Activated gamma-delta T cell treated with anti-CD3 and anti-CD28 coated beads, Interleukin-2, amount 50 U/mL, for 16 hours (primary cell): ENCODE data around the gene PSD2.

Experiments
- DNase-seq: peaks from one replicate; pipeline ENCODE4 v3.0.0-alpha.2; 2020; ENCODE audit warnings: low read depth

The PSD2 gene

DNA sequence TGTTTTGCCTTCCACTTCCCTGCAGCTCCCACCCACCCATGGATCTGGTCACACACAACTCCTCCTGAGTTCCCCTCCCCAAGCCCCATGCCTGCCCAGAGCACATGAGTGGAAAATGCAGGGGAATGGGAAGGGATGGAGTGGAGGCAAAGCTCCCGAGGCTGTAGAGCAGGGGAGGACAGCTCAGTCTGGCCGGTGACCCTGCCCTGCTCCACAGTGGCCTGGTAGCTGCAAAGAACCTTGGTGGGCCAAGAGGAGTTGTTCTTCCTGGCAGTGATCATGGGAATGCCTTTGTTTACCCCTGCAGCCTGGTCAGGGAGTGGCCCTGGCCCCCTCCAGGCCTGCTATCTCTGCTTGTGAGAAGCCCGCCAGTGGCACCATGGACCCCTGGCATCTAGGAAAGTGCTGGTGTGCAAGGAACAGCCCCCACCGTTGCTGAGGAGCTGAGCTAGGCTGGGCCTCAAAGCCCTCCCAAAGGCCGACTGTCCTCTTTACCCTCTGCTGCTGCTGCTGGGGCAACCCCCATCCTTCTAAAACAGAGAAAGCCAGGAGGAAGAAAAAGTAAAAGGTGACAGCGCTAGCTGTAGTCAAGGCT is 60.4 kb downstream of the PSD2 start:
- DNase-seq, result no peak

DNA sequence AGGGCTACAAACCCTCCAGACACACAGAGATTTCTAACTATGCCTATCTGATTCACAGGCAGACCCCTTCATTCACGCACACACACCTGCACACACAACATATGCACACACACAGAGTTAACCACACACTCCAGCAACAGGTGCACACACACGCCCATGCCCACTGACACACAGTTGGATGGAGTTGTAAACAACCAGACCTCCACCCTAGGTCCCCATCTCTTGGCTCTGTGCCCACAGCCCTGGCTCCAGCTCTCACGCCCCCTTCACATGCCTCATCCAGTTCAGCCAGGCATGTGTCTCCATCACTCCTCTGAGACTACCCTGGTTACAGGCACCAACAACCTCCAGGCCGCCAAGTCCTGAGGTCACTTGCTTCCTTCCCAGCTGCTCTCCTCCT is 61.1 kb downstream of the PSD2 start:
- no peak for DNase-seq

DNA sequence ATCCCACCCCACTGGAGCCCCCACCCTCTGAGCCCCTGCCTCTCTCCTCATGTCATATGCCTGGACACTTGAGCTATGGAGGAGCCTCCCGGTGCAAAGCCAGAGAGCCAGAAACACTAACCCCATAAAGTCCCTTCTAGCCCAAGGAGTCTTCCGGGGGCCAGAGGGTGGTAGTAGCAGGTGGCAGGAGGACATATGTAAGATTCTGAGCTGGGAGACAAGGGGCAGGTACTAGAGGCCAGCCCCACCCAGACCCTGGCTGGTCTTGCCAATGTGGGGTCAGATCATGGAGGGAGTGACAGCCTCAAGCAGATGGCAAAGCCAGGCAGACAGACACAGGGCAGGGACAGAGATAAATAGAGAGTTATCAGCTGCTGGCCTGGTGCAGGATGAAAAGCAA is 63.4 kb downstream of the PSD2 start:
- no peak for DNase-seq

DNA sequence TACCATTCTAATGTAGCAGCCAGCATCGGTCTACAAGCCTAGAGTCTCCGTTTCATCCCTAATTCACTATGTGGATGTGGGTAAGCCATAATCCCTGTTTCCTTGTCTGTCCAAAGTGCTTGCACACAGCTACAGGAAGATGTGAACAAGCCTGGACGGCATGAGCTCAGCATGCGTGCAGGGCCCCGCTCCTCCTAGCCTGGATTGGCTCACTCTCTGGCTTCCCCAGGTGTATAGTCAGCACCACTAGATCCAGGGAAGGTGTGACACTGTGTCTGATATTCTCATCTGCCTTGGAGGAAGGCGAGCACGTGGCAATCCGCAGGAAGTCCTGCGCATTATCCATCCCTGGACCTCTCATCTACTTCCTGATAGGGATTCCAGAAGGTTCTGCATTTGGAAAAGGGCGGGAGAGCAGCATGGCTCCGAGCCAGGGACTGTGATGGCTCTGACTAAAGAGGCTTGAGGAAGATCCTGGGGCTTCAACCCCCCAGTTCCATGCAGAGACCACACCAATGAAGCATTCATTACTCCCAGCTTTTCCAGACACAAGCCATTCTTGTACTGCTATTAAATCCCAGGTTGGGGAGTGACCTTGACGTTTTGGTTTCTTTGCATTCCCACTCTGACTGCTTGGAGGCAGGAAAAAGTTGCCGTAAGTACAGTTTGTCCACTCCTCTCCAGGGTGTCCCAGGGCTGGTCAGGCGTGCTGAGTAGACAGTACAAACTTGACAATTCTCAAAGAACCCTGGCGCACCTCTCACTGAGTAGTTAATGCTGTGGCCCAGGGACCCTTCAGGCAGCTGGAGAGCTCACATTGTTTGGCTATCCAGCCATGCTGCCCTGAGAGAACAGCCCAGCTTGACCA is 65.6 kb downstream of the PSD2 start:
- no peak for DNase-seq

DNA sequence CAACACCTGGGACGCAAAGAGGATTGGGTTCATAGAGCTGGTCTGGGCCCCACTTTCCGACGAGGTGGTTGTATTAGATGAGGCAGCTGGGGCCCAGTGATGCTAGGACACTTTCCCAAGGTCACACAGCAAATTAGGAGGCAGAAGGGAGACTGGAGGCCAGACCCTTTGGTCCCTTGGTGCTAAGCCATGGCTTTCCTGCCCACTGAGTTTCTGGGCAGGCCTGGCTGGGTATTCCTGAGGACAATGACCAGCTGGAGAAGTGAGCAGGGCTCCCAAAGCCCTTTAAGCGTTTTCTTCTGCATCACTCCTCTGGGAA is 66.2 kb downstream of the PSD2 start:
- no peak for DNase-seq

DNA sequence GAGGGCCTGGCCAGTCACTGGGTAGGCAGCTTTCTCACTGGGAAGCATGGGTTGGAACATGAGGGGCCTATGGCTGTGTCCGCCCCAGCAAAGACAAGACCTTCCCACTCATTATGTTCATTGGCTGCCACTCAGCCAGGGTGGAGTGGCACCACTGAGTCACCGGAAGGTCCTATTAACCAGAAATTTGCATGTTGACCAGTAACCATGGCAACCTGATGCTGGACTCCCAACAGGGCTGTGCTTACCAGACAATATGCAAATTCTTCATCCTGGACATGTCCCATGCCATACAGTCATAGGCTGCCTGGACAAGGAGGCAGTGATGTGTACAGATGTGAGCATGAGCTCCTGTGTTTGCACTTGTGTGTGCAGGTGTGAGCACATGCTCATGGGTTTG is 66.7 kb downstream of the PSD2 start:
- no peak for DNase-seq

DNA sequence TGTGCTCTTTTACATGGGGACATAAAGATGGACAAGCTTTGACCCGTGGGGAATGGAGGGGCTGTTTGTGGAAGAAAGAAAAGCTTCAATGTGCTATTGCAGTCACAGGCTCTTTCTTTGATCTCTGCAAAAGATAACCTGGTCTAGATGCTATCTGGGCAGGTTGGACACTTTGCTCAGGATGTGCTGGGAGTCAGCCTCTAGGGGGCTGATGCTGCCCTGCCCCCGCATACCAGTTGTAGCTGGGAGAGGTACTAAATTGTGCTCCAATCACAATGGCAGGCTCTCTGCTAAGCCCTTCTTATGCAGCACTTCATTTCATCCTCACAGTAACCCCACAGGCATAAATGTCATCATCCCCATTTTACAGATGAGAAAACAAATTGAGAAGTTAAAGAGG is 67.2 kb downstream of the PSD2 start:
- no peak for DNase-seq

- DNase-seq, result no peak
These were observed 67.8 kb downstream of the PSD2 start for GRCh38 chr5:139863361-139863760.

- DNase-seq, result peak; percentile 39
These were observed 68.4 kb downstream of the PSD2 start for GRCh38 chr5:139863855-139864558.

DNA sequence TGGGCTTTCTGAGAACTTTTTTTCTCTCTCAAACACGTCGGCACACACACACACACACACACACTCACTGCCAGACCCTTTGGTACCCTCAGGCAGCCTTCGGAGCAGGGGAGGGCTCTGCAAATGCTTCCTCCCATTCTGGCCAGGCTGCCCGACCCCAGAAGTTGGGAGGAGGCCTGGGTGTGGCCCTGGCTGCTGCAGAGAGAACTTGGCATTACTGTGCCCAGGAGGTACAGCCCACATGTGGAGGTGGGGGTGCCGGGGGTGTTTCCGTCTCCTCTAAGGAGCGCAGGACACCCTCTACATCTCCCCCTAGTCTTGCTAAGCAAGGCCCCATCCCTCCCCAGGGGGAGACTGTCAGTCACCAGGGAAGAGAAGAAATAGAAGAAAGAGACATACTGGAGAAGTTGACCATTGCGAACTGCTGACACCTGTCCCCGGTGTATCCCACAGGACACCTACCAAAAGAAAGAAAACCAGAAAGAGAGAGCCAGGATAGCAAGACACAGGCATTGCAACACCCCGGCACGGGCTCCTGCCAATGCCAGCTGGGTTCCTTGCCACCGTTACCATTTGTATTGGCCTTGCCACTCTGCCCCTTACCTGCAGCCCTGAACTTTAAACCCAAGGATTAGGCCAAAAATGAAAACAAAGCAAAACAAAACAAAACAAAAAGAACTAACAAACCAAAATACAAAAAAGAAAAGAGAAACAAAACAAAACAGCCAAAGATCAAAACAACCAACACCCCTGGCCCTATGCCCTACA is 69.3 kb downstream of the PSD2 start:
- DNase-seq, result no peak

- DNase-seq, result no peak
These were observed 71.5 kb downstream of the PSD2 start for GRCh38 chr5:139867109-139867508.

DNA sequence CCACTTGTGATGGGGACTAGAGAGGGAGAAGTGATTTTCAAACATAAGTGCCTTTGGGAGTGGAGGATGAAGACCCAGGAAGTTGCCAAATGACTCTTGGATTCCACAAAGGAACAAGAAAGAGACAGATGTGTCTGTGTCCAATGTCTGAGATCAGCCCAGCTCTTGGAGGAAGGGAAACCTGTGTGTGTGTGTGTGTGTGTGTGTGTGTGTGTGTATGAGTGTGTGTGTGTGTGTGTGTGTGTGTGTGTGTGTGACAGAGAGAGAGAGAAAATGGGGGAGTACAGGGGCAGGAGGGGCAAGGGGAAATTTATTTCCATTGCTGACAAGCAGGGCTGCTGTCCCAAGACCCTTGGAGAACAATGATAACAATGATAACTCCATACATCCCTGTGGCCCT is 72.0 kb downstream of the PSD2 start:
- no peak for DNase-seq

DNA sequence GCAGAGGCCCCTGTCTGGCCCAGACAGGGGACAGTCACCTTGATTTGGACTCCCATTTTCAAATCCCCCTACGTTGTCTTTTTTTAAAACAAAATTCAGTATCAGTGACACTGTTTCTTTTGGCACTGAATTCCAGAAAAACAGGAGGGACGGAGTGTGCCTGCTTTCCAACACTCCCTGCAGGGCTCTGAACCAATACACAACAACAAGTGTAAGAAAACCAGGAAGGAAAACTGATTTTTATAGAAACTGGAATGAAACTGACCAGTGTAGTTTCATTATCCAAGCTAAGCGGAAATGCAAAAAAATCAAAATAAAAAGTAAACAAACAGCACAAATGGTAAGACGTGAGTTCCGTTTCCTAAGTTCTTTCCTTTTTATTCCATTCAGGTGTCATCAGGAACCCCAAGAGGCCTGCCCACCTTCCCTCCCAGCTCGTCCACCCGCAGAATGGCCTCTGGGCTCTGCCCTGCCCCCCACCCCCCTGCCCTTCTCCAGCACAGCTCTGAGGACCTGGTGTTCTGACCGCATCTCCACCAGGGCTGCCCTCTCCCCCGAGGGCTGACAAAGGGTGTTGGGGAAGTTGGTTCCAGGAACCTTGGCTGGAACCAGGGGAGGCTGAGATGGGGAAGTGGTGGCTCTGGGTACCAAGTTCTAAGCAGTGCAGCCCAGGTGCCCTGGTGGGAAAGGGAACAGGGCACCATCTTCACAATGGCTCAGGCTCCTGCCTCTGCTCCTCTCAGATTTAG is 73.6 kb downstream of the PSD2 start:
- DNase-seq, result no peak

DNA sequence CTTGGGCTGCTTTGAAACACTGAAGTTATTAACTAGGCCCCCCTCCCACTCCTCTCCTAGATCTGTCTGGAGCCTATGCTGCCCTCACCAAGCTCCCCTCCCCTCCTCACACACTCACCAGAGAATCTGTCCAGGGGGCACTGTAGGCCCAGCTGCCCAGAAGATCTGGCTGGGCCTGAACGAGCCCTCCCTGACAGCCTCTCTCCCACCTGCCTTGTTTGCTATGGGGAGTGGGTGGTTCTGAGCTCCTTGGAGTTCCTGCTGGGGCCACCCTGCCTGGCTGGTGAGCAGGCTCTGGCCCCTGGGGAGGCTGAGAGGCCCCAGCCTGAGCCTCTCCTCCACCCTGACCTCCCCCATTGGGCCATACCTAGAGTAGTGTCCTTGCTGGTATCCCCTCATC is 75.1 kb downstream of the PSD2 start:
- no peak for DNase-seq

GRCh38 chr5:139871614-139872013 is 76.0 kb downstream of the PSD2 start:
- no peak for DNase-seq

DNA sequence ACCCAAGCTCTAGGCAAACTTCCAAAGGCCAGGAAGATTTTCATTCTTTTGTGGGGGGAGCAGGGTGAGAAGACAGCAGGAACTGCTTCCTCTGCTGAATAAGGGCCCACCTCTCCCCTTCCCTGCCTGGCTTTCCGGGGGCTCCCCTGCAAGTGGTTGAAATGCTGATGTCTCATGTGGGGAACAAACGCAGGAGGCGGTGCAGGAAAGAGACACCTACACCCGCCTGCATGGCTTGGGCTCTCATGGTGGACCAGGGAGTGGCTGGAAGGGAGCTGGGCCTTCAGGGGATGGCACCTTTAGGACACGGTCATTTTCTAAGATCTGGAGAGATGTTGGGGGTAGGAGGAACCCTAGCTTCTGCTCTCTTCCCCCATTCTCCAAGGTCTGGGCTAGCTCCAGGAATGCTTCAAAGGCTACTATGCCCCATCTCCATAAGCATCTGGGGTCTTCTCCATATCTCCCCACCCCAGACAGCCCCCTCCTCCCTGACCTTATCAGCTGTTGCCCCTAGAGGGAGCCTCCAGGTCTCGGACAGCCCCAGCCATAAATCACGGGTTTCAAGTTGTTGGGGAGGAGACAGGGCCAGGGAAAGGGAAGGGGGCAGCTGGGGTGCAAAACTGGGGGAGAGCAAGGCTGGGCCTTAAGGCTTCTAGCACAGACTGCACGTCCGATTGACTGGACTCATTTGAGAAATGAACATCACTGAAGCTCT is 76.6 kb downstream of the PSD2 start:
- DNase-seq, result no peak

DNA sequence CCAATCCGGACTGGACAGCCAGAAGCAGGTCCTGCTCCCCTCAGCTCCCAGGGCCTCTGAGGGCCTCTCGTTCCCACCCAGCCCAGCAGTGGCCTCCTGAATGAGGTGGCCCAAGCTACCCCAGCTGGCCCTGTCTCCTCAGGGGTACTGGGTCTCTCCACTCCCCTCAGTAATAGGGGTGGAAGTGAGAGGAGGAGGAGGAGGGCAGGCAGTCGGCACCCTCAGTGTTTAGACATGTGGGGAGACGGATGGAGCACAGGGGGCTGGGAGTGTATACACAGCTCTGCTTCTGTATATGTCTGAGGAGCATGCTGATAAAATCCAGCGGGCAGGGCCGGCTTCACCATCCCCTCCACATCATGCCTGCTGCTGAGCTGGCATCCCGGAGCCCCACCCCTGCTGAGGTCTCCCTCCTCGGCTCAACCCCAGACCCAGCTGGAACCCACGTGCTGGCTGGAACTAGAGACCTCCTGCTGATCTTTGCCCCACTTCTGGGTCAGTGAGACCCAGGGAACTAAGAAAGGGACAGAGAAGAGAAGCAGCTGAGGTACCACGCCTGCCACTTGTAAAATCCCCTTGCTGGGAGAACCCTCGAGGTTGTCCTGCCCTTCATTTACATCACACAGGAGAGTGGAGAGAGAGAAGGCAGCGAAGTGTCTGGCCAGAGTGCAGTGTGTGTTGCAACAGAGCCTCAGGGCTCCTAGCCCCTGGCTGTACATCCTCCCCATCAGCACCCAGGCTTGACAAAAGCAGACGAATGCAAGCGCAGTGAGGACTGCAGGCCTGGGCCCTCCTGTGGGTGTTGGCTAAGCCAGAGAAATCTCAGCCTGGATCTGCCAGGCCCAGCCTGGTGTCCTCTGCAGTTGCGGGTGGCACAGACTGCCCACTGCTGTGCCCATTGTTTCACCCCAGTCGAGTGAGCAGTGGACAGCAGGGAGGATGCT is 77.5 kb downstream of the PSD2 start:
- no peak for DNase-seq

DNA sequence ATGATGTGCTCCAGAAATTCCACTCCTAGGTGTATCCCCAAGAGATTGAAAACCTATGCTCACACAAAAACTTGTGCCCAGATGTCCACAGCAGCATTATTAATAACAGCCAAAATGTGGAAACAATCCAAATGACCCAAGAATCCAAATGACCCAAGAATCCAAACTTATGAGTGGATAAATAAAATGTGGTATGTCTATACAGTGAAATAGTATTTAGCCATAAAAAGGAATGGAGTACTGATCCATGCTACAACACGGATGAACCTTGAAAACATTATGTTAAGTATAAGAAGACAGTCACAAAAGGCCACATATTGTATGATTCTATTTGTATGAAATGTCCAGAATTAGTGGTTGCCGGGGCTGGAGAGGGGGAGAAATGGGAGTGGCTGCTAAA is 80.3 kb downstream of the PSD2 start:
- DNase-seq, result no peak

GRCh38 chr5:139877129-139877597 is 81.6 kb downstream of the PSD2 start:
- DNase-seq, result no peak

GRCh38 chr5:139878093-139878492 is 82.5 kb downstream of the PSD2 start:
- DNase-seq, result no peak
